EH (cell line): ENCODE results near the gene FOS.

ENCODE experiments used
- DNase-seq: peaks from one replicate; pipeline ENCODE4 v3.0.0-alpha.2; 2015; ENCODE audit warnings: low read depth

FOS gene

GRCh38 chr14:75318353-75318752, 39.7 kb downstream of the FOS start:
- no peak for DNase-seq

- DNase-seq, result no peak
Observed at GRCh38 chr14:75319021-75319420, 40.4 kb downstream of the FOS start.

DNA sequence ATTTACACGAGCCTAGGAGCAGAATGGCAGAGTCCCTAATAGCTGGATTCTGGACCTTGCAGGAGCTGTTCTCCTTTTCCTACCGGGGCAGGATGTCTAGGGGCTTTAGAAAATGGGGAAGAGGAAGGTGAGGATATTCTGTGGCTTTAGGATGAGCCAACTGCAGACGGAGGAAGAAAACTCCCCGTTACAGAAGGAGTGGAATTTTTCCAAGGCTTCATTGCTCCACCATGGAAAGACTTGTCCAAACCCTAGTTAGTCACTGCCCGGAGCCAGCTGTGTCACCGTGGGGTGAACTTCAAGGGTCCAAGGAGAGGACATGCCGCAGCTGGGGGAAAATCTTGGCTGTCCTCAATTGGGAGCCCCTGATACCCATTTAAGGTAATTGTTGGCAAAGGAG, 41.6 kb downstream of the FOS start:
- no peak for DNase-seq

- no peak for DNase-seq
Observed at GRCh38 chr14:75322746-75323145, 44.1 kb downstream of the FOS start.

- peak; percentile 25 for DNase-seq
Observed at GRCh38 chr14:75323571-75323970, 44.9 kb downstream of the FOS start.

DNA sequence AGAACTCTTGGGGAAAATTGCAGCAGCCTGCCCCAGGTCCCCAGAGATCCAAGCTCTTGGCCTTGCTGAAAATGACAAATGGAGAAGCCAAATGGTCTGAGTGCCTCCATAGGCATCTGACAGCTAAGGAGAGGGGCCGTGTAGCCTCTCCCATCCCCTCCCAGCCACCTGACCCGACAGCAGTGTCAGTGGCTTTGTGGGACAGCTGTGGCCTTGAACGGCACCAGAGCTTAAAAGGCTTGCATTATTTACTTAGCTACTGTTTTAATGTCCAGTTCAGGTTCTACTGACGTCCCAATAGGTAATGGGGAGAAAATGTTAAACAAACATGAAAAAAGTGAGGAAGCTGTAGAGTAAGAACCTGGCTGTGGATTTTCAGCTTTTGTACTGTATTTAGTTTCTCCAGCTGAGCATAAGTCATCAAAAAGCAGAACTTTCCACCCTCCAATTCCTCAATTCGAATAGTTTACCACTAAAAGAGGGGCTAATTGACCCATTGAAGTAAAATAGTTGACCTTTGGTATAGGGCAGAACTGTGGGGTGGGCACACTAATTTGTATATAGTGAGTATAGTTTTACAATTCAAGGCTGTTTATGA, 50.0 kb downstream of the FOS start:
- no peak for DNase-seq

- no peak for DNase-seq
Observed at GRCh38 chr14:75329369-75329768, 50.7 kb downstream of the FOS start.

GRCh38 chr14:75331471-75331870, 52.8 kb downstream of the FOS start:
- DNase-seq, result no peak
